KMS-11 (cell line): Measurements from ENCODE around the gene RAP1GAP2.

Source experiments
- H2AFZ ChIP-seq: fragments of 200-600 bp; sonication (generic); 2 replicates; pipeline ENCODE4 v1.6.1; 2016; ENCODE audit warnings: antibody characterized with exemption, mixed run types, low read depth
- H3K27ac ChIP-seq: fragments of 200-600 bp; sonication (generic); 2 replicates; pipeline ENCODE4 v1.6.1; 2016; ENCODE audit warnings: mild to moderate bottlenecking, mixed run types
- H3K27me3 ChIP-seq: fragments of 200-600 bp; sonication (generic); 2 replicates; pipeline ENCODE4 v1.6.1; 2017; ENCODE audit warnings: mild to moderate bottlenecking, low read depth, mixed run types, moderate library complexity; ENCODE audit not compliant: insufficient read depth
- H3K36me3 ChIP-seq: fragments of 200-600 bp; sonication (generic); 2 replicates; pipeline ENCODE4 v1.6.1; 2017; ENCODE audit warnings: mild to moderate bottlenecking, mixed run types; ENCODE audit not compliant: insufficient read depth
- H3K4me1 ChIP-seq: fragments of 200-600 bp; sonication (generic); 2 replicates; pipeline ENCODE4 v1.6.1; 2016; ENCODE audit warnings: mild to moderate bottlenecking, low read depth, mixed run types; ENCODE audit not compliant: poor library complexity, severe bottlenecking
- H3K4me2 ChIP-seq: fragments of 200-600 bp; sonication (generic); 2 replicates; pipeline ENCODE4 v1.7.0; 2016; ENCODE audit warnings: mild to moderate bottlenecking, mixed run types
- H3K4me3 ChIP-seq: fragments of 200-600 bp; sonication (generic); IDR thresholded peaks from 2 replicates; pipeline ENCODE4 v1.6.1; 2017; ENCODE audit warnings: low read depth, low read length, mixed read lengths; ENCODE audit not compliant: insufficient read depth
- H3K79me2 ChIP-seq: fragments of 200-600 bp; sonication (generic); 2 replicates; pipeline ENCODE4 v1.6.1; 2016; ENCODE audit warnings: low read depth, mixed run types; ENCODE audit not compliant: insufficient read depth
- H3K9ac ChIP-seq: fragments of 200-600 bp; sonication (generic); 2 replicates; pipeline ENCODE4 v1.6.1; 2016; ENCODE audit warnings: mild to moderate bottlenecking, mixed run types
- H4K20me1 ChIP-seq: fragments of 200-600 bp; sonication (generic); 2 replicates; pipeline ENCODE4 v1.6.1; 2016; ENCODE audit warnings: mild to moderate bottlenecking, mixed run types; ENCODE audit not compliant: insufficient read depth
- CTCF ChIP-seq: fragments of 200-600 bp; sonication (generic); conservative IDR thresholded peaks from 2 replicates; pipeline ENCODE4 v1.6.1; 2017; ENCODE audit warnings: low read depth, mild to moderate bottlenecking, antibody characterized with exemption, low read length, moderate library complexity, mixed read lengths

RAP1GAP2 gene

GRCh38 chr17:2849327-2849670 lies 53.1 kb downstream of the RAP1GAP2 start:
- no peaks in the 10 kb centered on the region for H4K20me1 ChIP-seq
- H2AFZ ChIP-seq: no peak overlapping the region
- no peaks in the 10 kb centered on the region for H3K36me3 ChIP-seq
- peaks cover 31% of the 10 kb centered on the region; the same call in 1 of the 2 replicates for H3K27me3 ChIP-seq
- TF ChIP-seq CTCF: no peak
- no peak overlapping the region for H3K4me3 ChIP-seq
- no peak overlapping the region for H3K9ac ChIP-seq
- no peak overlapping the region for H3K4me2 ChIP-seq
- no peaks in the 10 kb centered on the region for H3K4me1 ChIP-seq
- H3K79me2 ChIP-seq: no peaks in the 10 kb centered on the region
- no peak overlapping the region for H3K27ac ChIP-seq

GRCh38 chr17:2850991-2851390 lies 54.8 kb downstream of the RAP1GAP2 start:
- no peaks in the 10 kb centered on the region for H3K36me3 ChIP-seq
- H2AFZ ChIP-seq: no peak overlapping the region
- H3K4me3 ChIP-seq: no peak overlapping the region
- no peak overlapping the region for H3K27ac ChIP-seq
- H3K27me3 ChIP-seq: peaks cover 25% of the 10 kb centered on the region; the same call in 1 of the 2 replicates
- H3K4me1 ChIP-seq: no peaks in the 10 kb centered on the region
- no peaks in the 10 kb centered on the region for H3K79me2 ChIP-seq
- H4K20me1 ChIP-seq: no peaks in the 10 kb centered on the region
- H3K9ac ChIP-seq: no peak overlapping the region
- TF ChIP-seq CTCF: no peak
- H3K4me2 ChIP-seq: no peak overlapping the region

GRCh38 chr17:2851615-2852014 lies 55.4 kb downstream of the RAP1GAP2 start:
- H3K9ac ChIP-seq: no peak overlapping the region
- TF ChIP-seq CTCF: no peak
- H3K27ac ChIP-seq: no peak overlapping the region
- H3K36me3 ChIP-seq: no peaks in the 10 kb centered on the region
- no peaks in the 10 kb centered on the region for H4K20me1 ChIP-seq
- H3K27me3 ChIP-seq: peaks cover 21% of the 10 kb centered on the region; the same call in 1 of the 2 replicates
- no peaks in the 10 kb centered on the region for H3K79me2 ChIP-seq
- H3K4me3 ChIP-seq: no peak overlapping the region
- no peaks in the 10 kb centered on the region for H3K4me1 ChIP-seq
- H3K4me2 ChIP-seq: no peak overlapping the region
- H2AFZ ChIP-seq: no peak overlapping the region

GRCh38 chr17:2852221-2852620 lies 56.0 kb downstream of the RAP1GAP2 start:
- no peak overlapping the region for H2AFZ ChIP-seq
- H4K20me1 ChIP-seq: no peaks in the 10 kb centered on the region
- no peak for TF ChIP-seq CTCF
- no peaks in the 10 kb centered on the region for H3K36me3 ChIP-seq
- no peaks in the 10 kb centered on the region for H3K79me2 ChIP-seq
- no peak overlapping the region for H3K4me2 ChIP-seq
- H3K9ac ChIP-seq: no peak overlapping the region
- peaks cover 15% of the 10 kb centered on the region; the same call in 1 of the 2 replicates for H3K27me3 ChIP-seq
- H3K27ac ChIP-seq: no peak overlapping the region
- H3K4me1 ChIP-seq: no peaks in the 10 kb centered on the region
- H3K4me3 ChIP-seq: no peak overlapping the region
